OCI-LY7 (cell line): ENCODE data around the gene HS3ST5. TPM values are rescaled to one million over a fixed set of nuclear protein-coding genes. Genes with fewer than 3 reads are reported as not detected.
"Not testable (repeated sequence)": the region's sequence is repeated elsewhere in the genome, so short reads cannot be mapped to it uniquely, and the experiment has no call there.

ENCODE experiments used
- BruUV-seq: library from RNA; stranded (reverse); fragments of 400-500 nt; replicated peaks from 2 replicates; lab custom pipeline; 2021; lab: Mats Ljungman, UMichigan
- CTCF ChIA-PET: fragments of 300-600 bp; sonication (Branson Sonifier 250); formaldehyde crosslinking; loops from one replicate; lab custom pipeline; 2022; ENCODE audit warnings: antibody characterized with exemption; ENCODE audit not compliant: unreplicated experiment; lab: Charles Lee
- POLR2A ChIA-PET: fragments of 300-600 bp; sonication (Branson Sonifier 250); formaldehyde crosslinking; loops from one replicate; lab custom pipeline; 2022; ENCODE audit warnings: antibody characterized with exemption; lab: Charles Lee
- DNase-seq: peaks from one replicate; pipeline ENCODE4 v3.0.0-alpha.2; 2015; ENCODE audit warnings: low spot score
- H2AFZ ChIP-seq: fragments of 200-600 bp; sonication (generic), shearing (Covaris generic); 2 replicates; pipeline ENCODE4 v1.6.1; 2014; ENCODE audit warnings: mild to moderate bottlenecking, antibody characterized with exemption, low read length, moderate library complexity
- H3K27ac ChIP-seq: fragments of 200-600 bp; sonication (generic); 2 replicates; pipeline ENCODE4 v1.5.1; 2014; ENCODE audit warnings: mixed run types, low read depth, mild to moderate bottlenecking, moderate library complexity, low read length, inconsistent platforms; ENCODE audit not compliant: poor library complexity, severe bottlenecking
- H3K36me3 ChIP-seq: fragments of 200-600 bp; sonication (generic); 2 replicates; pipeline ENCODE4 v1.6.1; 2014; ENCODE audit warnings: mild to moderate bottlenecking, antibody characterized with exemption, low read length, moderate library complexity, mixed read lengths; ENCODE audit not compliant: insufficient read depth
- H3K4me1 ChIP-seq: fragments of 200-600 bp; sonication (generic); 2 replicates; pipeline ENCODE4 v1.5.1; 2014; ENCODE audit warnings: mild to moderate bottlenecking, low read length; ENCODE audit not compliant: insufficient read depth, poor library complexity, severe bottlenecking
- H3K4me2 ChIP-seq: fragments of 200-600 bp; sonication (generic); 2 replicates; pipeline ENCODE4 v1.6.1; 2014; ENCODE audit warnings: mild to moderate bottlenecking, low read length
- H3K4me3 ChIP-seq: fragments of 200-600 bp; sonication (generic); 2 replicates; pipeline ENCODE4 v1.5.1; 2014; ENCODE audit warnings: mild to moderate bottlenecking, low read depth, low read length; ENCODE audit not compliant: poor library complexity, severe bottlenecking
- H3K79me2 ChIP-seq: fragments of 200-600 bp; sonication (generic); 2 replicates; pipeline ENCODE4 v1.6.1; 2016; ENCODE audit warnings: low read depth, mild to moderate bottlenecking, low read length, moderate library complexity, mixed read lengths; ENCODE audit not compliant: insufficient read depth
- H3K9me2 ChIP-seq: fragments of 200-600 bp; sonication (generic); 2 replicates; pipeline ENCODE4 v1.6.1; 2016; ENCODE audit warnings: mild to moderate bottlenecking, low read length, mixed read lengths; ENCODE audit not compliant: insufficient read depth
- H3K9me3 ChIP-seq: fragments of 200-600 bp; sonication (generic); 2 replicates; pipeline ENCODE4 v1.6.1; 2014; ENCODE audit warnings: mild to moderate bottlenecking, mixed run types, low read length, mixed read lengths
- H4K20me1 ChIP-seq: fragments of 200-600 bp; sonication (generic); 2 replicates; pipeline ENCODE4 v1.6.1; 2014; ENCODE audit warnings: mild to moderate bottlenecking, antibody characterized with exemption, low read length, moderate library complexity, mixed read lengths; ENCODE audit not compliant: insufficient read depth
- CTCF ChIP-seq: fragments of 200-600 bp; sonication (generic); conservative IDR thresholded peaks from 2 replicates; pipeline ENCODE4 v1.5.1; 2014; ENCODE audit warnings: mild to moderate bottlenecking, antibody characterized with exemption, low read length, moderate library complexity, mixed read lengths
- EZH2phosphoT487 ChIP-seq: fragments of 200-600 bp; sonication (generic); IDR thresholded peaks from 2 replicates; pipeline ENCODE4 v1.6.1; 2018; ENCODE audit warnings: low read depth, borderline replicate concordance, mild to moderate bottlenecking, mixed run types, antibody characterized with exemption, low read length, moderate library complexity, mixed read lengths
- intact Hi-C: fragments of 100-400 bp; cut with micrococcal nuclease; formaldehyde crosslinking; loops from one replicate; pipeline ENCODE4 v1.10.0; 2022; ENCODE audit not compliant: unreplicated experiment
- total RNA-seq, 2 experiments: library from RNA; depleted of rRNA in 1 of 2; stranded (reverse); fragments of >200 nt in 1 of 2; shearing (Covaris generic) in 1 of 2; gene quantifications; 2 replicates each; pipeline ENCODE4 v1.2.3, GENCODE V29; 2014 to 2022

Gene HS3ST5
- total RNA-seq, 2 experiments from 2014 or later = not detected

GRCh38 chr6:114024746-114025145, 318.1 kb downstream of the HS3ST5 start:
- H3K79me2 ChIP-seq = no peaks in the 10 kb centered on the region
- H3K4me3 ChIP-seq = no peak overlapping the region
- ChIA-PET CTCF (no interaction called here), POLR2A (no interaction called here)
- TF ChIP-seq EZH2phosphoT487 (no peak), CTCF (no peak)
- H3K9me2 ChIP-seq = no peaks in the 10 kb centered on the region
- intact Hi-C loops = no loop called here
- DNase-seq = no peak
- no TSS peak for BruUV-seq
- no peaks in the 10 kb centered on the region for H3K4me1 ChIP-seq
- no peaks in the 10 kb centered on the region for H4K20me1 ChIP-seq
- H2AFZ ChIP-seq = no peak overlapping the region
- H3K4me2 ChIP-seq = no peak overlapping the region
- no peak overlapping the region for H3K27ac ChIP-seq
- no peaks in the 10 kb centered on the region for H3K36me3 ChIP-seq
- H3K9me3 ChIP-seq = no peaks in the 10 kb centered on the region

- Histone ChIP-seq H3K4me2 (no peak overlapping the region), H3K27ac (no peak overlapping the region), H3K9me3 (no peaks in the 10 kb centered on the region), H3K79me2 (no peaks in the 10 kb centered on the region), H3K9me2 (no peaks in the 10 kb centered on the region), H4K20me1 (no peaks in the 10 kb centered on the region), H2AFZ (no peak overlapping the region), H3K36me3 (no peaks in the 10 kb centered on the region), H3K4me1 (no peaks in the 10 kb centered on the region), H3K4me3 (no peak overlapping the region)
- no peak for DNase-seq
- BruUV-seq = no TSS peak
- TF ChIP-seq CTCF (no peak), EZH2phosphoT487 (no peak)
- intact Hi-C loops = no loop called here
- ChIA-PET CTCF (no interaction called here), POLR2A (interaction anchor here (0.6 kb wide), 1 partner anchor 15 kb away, joined by 3 read pairs; no protein-coding TSS in a partner anchor)
These were observed 322.6 kb downstream of the HS3ST5 start for GRCh38 chr6:114020196-114020595.

- BruUV-seq, H2AFZ ChIP-seq: not testable (repeated sequence)
These were observed 325.7 kb downstream of the HS3ST5 start for GRCh38 chr6:114017146-114017545.

GRCh38 chr6:114014106-114014505, 328.7 kb downstream of the HS3ST5 start:
- CTCF ChIA-PET, BruUV-seq, H2AFZ ChIP-seq, H3K9me3 ChIP-seq, intact Hi-C loops, H3K79me2 ChIP-seq, H3K4me3 ChIP-seq, DNase-seq, H3K9me2 ChIP-seq, H4K20me1 ChIP-seq, POLR2A ChIA-PET, H3K4me1 ChIP-seq, H3K27ac ChIP-seq, H3K36me3 ChIP-seq, H3K4me2 ChIP-seq: not testable (repeated sequence)

More at GRCh38 chr6:114017146-114017545, 325.7 kb downstream of the HS3ST5 start:
- DNase-seq, H3K4me3 ChIP-seq, CTCF ChIA-PET, H3K9me3 ChIP-seq, intact Hi-C loops, H3K79me2 ChIP-seq, H4K20me1 ChIP-seq, H3K4me2 ChIP-seq, H3K4me1 ChIP-seq, H3K36me3 ChIP-seq, POLR2A ChIA-PET, H3K27ac ChIP-seq, H3K9me2 ChIP-seq: not testable (repeated sequence)

- H3K27ac ChIP-seq, H3K9me2 ChIP-seq, POLR2A ChIA-PET, intact Hi-C loops, H3K4me2 ChIP-seq, H2AFZ ChIP-seq, H3K79me2 ChIP-seq, CTCF ChIA-PET, BruUV-seq, H3K4me3 ChIP-seq, H3K36me3 ChIP-seq, DNase-seq, H4K20me1 ChIP-seq, H3K9me3 ChIP-seq, H3K4me1 ChIP-seq: not testable (repeated sequence)
These were observed 331.3 kb downstream of the HS3ST5 start for GRCh38 chr6:114011486-114011885.
